ENCODE measurements around the gene ACHE. TPM values are rescaled to one million over a fixed set of nuclear protein-coding genes. Genes with fewer than 3 reads are reported as not detected.

ACHE gene
- total RNA-seq, 1 experiment from 2014 or later, result 0.40 TPM

DNA sequence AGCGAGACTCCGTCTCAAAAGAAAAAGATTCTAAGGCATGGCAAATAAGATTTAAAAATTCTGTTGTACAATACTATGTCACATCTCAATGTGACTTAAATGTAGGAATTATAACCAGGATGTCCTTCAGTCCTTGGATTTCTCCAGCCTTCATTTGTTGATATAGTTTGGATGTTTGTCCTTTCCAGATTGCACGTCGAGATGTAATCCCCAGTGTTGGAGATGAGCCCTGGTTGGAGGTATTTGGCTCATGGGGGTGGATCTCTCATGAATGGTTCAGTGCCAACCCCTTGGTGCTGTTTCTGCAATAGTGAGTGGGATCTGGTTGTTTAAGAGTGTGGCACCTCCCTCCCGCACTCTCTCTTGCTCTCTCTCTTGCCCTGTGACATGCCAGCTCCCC, 12.8 kb upstream of the ACHE start:
- H3K9me3 ChIP-seq (ENCODE audit: low read length), result no peaks in the 10 kb centered on the region
- H3K9me2 ChIP-seq (replicated peaks; ENCODE audit: low read length), result no peaks in the 10 kb centered on the region
- DNase-seq, result no peak
- no peak overlapping the region for H3K9ac ChIP-seq (ENCODE audit: low read length)
- ATAC-seq, result no peak
- H3K36me3 ChIP-seq (ENCODE audit: low read depth, low read length), result no peaks in the 10 kb centered on the region
- no peaks in the 10 kb centered on the region for H3F3A ChIP-seq (ENCODE audit: low read length, unreplicated experiment)
- intact Hi-C loops (cut with micrococcal nuclease), result no loop called here
- H3K4me3 ChIP-seq (ENCODE audit: low read length), result no peak overlapping the region
- no peak overlapping the region for H3K27ac ChIP-seq (ENCODE audit: low read length)
- H4K20me1 ChIP-seq (ENCODE audit: low read length), result no peaks in the 10 kb centered on the region
- no peaks in the 10 kb centered on the region for H3K27me3 ChIP-seq (ENCODE audit: low read length)
- TF ChIP-seq, protein P1, sequence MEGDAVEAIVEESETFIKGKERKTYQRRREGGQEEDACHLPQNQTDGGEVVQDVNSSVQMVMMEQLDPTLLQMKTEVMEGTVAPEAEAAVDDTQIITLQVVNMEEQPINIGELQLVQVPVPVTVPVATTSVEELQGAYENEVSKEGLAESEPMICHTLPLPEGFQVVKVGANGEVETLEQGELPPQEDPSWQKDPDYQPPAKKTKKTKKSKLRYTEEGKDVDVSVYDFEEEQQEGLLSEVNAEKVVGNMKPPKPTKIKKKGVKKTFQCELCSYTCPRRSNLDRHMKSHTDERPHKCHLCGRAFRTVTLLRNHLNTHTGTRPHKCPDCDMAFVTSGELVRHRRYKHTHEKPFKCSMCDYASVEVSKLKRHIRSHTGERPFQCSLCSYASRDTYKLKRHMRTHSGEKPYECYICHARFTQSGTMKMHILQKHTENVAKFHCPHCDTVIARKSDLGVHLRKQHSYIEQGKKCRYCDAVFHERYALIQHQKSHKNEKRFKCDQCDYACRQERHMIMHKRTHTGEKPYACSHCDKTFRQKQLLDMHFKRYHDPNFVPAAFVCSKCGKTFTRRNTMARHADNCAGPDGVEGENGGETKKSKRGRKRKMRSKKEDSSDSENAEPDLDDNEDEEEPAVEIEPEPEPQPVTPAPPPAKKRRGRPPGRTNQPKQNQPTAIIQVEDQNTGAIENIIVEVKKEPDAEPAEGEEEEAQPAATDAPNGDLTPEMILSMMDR (conservative IDR thresholded peaks at IDR 0.05; ENCODE audit: low read depth, low read length), result no peak
- TF ChIP-seq EZH2 (IDR thresholded peaks at IDR 0.05; ENCODE audit: low read length, unreplicated experiment) (no peak), EZH2phosphoT487 (IDR thresholded peaks at IDR 0.05; ENCODE audit: borderline replicate concordance, low read length) (no peak)
- H3K4me1 ChIP-seq (ENCODE audit: insufficient read depth, low read length), result no peaks in the 10 kb centered on the region
- ChIA-PET CTCF (no interaction called here), POLR2A (ENCODE audit: unreplicated experiment) (no interaction called here)
- no peak overlapping the region for H3K4me2 ChIP-seq (ENCODE audit: low read length)
- no TSS peak for BruUV-seq (replicated peaks)
- H2AFZ ChIP-seq (ENCODE audit: low read length), result no peak overlapping the region
- no peaks in the 10 kb centered on the region for H3K79me2 ChIP-seq (ENCODE audit: low read length)

DNA sequence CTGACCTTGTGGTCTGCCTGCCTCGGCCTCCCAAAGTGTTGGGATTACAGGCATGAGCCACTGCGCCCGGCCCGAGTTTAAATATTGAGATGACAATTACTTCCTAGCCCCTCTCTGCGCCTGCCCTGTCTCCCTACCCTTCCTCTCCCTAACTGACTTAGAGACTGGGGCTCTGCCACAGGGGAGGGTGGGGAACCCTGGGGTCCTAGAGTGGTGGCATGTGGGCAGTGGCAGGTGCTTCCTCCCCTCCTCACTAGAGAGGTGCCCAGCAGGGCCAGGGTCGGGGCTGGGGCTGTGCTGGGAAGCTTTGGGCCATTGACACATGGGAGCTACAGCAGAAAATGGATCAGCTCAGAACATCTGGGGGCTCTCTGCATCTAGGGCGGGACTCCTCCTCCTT, 7.0 kb upstream of the ACHE start:
- intact Hi-C loops (cut with micrococcal nuclease), result no loop called here
- TF ChIP-seq EZH2 (IDR thresholded peaks at IDR 0.05; ENCODE audit: low read length, unreplicated experiment), result no peak
- no peak for TF ChIP-seq EZH2phosphoT487 (IDR thresholded peaks at IDR 0.05; ENCODE audit: borderline replicate concordance, low read length)
- TF ChIP-seq, protein P1 (conservative IDR thresholded peaks at IDR 0.05; ENCODE audit: low read depth, low read length), result no peak
- no TSS peak for BruUV-seq (replicated peaks)
- DNase-seq (no peak), ATAC-seq (no peak)
- Histone ChIP-seq H2AFZ (ENCODE audit: low read length) (no peak overlapping the region), H3K9ac (ENCODE audit: low read length) (no peak overlapping the region), H3K27me3 (ENCODE audit: low read length) (no peaks in the 10 kb centered on the region), H3K36me3 (ENCODE audit: low read depth, low read length) (no peaks in the 10 kb centered on the region), H3K4me1 (ENCODE audit: insufficient read depth, low read length) (no peaks in the 10 kb centered on the region), H4K20me1 (ENCODE audit: low read length) (no peaks in the 10 kb centered on the region), H3K9me2 (replicated peaks; ENCODE audit: low read length) (no peaks in the 10 kb centered on the region), H3K4me2 (ENCODE audit: low read length) (no peak overlapping the region), H3K27ac (ENCODE audit: low read length) (no peak overlapping the region), H3K79me2 (ENCODE audit: low read length) (no peaks in the 10 kb centered on the region), H3K9me3 (ENCODE audit: low read length) (no peaks in the 10 kb centered on the region), H3F3A (ENCODE audit: low read length, unreplicated experiment) (no peaks in the 10 kb centered on the region), H3K4me3 (ENCODE audit: low read length) (no peak overlapping the region)
- CTCF ChIA-PET, result no interaction called here
- POLR2A ChIA-PET (ENCODE audit: unreplicated experiment), result no interaction called here

DNA sequence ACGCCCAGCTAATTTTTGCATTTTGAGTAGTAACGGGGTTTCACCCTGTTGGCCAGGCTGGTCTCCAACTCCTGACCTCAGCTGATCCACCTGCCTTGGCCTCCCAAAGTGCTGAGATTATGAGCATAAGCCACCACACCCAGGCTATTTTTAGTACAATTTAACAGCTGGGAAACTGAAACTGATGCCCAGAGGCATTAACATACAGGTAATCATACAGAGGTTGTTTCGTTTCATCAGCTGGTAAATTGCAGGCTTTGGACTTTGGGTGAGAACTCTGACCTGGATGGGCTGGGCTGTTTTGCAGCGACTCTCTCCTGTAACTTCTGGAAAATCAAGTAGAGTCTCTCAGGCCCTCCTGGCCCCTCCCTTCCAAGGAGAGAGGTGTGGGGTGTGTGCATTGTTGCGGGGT, 6.2 kb upstream of the ACHE start:
- DNase-seq (no peak), ATAC-seq (no peak)
- intact Hi-C loops (cut with micrococcal nuclease), result no loop called here
- Histone ChIP-seq H3K4me2 (ENCODE audit: low read length) (no peak overlapping the region), H3K9me2 (replicated peaks; ENCODE audit: low read length) (no peaks in the 10 kb centered on the region), H4K20me1 (ENCODE audit: low read length) (no peaks in the 10 kb centered on the region), H3K79me2 (ENCODE audit: low read length) (no peaks in the 10 kb centered on the region), H3F3A (ENCODE audit: low read length, unreplicated experiment) (no peaks in the 10 kb centered on the region), H3K9me3 (ENCODE audit: low read length) (no peaks in the 10 kb centered on the region), H3K27ac (ENCODE audit: low read length) (no peak overlapping the region), H3K4me3 (ENCODE audit: low read length) (no peak overlapping the region), H3K4me1 (ENCODE audit: insufficient read depth, low read length) (no peaks in the 10 kb centered on the region), H3K36me3 (ENCODE audit: low read depth, low read length) (no peaks in the 10 kb centered on the region), H3K9ac (ENCODE audit: low read length) (no peak overlapping the region), H2AFZ (ENCODE audit: low read length) (no peak overlapping the region), H3K27me3 (ENCODE audit: low read length) (no peaks in the 10 kb centered on the region)
- no TSS peak for BruUV-seq (replicated peaks)
- TF ChIP-seq EZH2 (IDR thresholded peaks at IDR 0.05; ENCODE audit: low read length, unreplicated experiment), result no peak
- no peak for TF ChIP-seq EZH2phosphoT487 (IDR thresholded peaks at IDR 0.05; ENCODE audit: borderline replicate concordance, low read length)
- TF ChIP-seq, protein P1 (conservative IDR thresholded peaks at IDR 0.05; ENCODE audit: low read depth, low read length), result no peak
- POLR2A ChIA-PET (ENCODE audit: unreplicated experiment), result no interaction called here
- CTCF ChIA-PET, result no interaction called here
